H1 (cell line): ENCODE results near the gene A2ML1. TPM values are rescaled to one million over a fixed set of nuclear protein-coding genes. Genes with fewer than 3 reads are reported as not detected.

Source experiments
- CTCF ChIA-PET: fragments of 300-600 bp; sonication (Branson Sonifier 250); formaldehyde crosslinking; loops from one replicate; lab custom pipeline; 2021; ENCODE audit not compliant: partially characterized antibody; lab: Charles Lee
- POLR2A ChIA-PET: fragments of 300-600 bp; sonication (Branson Sonifier 250); formaldehyde crosslinking; loops from one replicate; lab custom pipeline; 2021; ENCODE audit warnings: inconsistent platforms; ENCODE audit not compliant: partially characterized antibody; lab: Charles Lee
- DNase-seq, 2 experiments: peaks; one replicate each; pipeline versions ENCODE4 v3.0.0 to v3.0.0-alpha.2; 2010 to 2022; ENCODE audit warnings: low spot score in 2 of 2, low read depth in 1 of 2, mixed read lengths in 1 of 2
- FAIRE-seq: peaks from 2 replicates; lab custom pipeline; 2011; peaks lifted over from hg19 to GRCh38; lab: Jason Lieb, UNC
- H2AFZ ChIP-seq: 2 replicates; pipeline ENCODE4 v1.8.1; 2012; ENCODE audit warnings: low read length, inconsistent platforms
- H2AK5ac ChIP-seq: 2 replicates; pipeline ENCODE4 v1.6.1; 2013; ENCODE audit warnings: low read depth, low read length
- H2BK120ac ChIP-seq: replicated peaks from 2 replicates; pipeline ENCODE3; 2013; ENCODE audit warnings: low read depth, low read length, inconsistent platforms
- H2BK12ac ChIP-seq: 2 replicates; pipeline ENCODE4 v1.6.1; 2013; ENCODE audit warnings: low read depth, low read length
- H2BK15ac ChIP-seq: 2 replicates; pipeline ENCODE4 v1.6.1; 2013; ENCODE audit warnings: low read length
- H2BK20ac ChIP-seq: 2 replicates; pipeline ENCODE4 v1.6.1; 2013; ENCODE audit warnings: low read length
- H2BK5ac ChIP-seq: 2 replicates; pipeline ENCODE4 v1.6.1; 2013; ENCODE audit warnings: low read depth, low read length
- H3K14ac ChIP-seq: 2 replicates; pipeline ENCODE4 v1.6.1; 2013; ENCODE audit warnings: inconsistent platforms; ENCODE audit not compliant: insufficient read length
- H3K18ac ChIP-seq: 2 replicates; pipeline ENCODE4 v1.6.1; 2013; ENCODE audit warnings: low read length; ENCODE audit errors: extremely low read depth
- H3K23ac ChIP-seq: 2 replicates; pipeline ENCODE4 v1.6.1; 2013; ENCODE audit warnings: inconsistent platforms; ENCODE audit not compliant: insufficient read length
- H3K23me2 ChIP-seq: 2 replicates; pipeline ENCODE4 v1.6.1; 2013; ENCODE audit warnings: low read depth, low read length
- H3K27ac ChIP-seq: 2 replicates; pipeline ENCODE4 v1.6.1; 2011; ENCODE audit warnings: low read depth, low read length, inconsistent platforms
- H3K27me3 ChIP-seq, 4 experiments: replicated peaks in 1 of 4; 1 replicate in 1 of 4; 2 replicates in 3 of 4; pipeline versions ENCODE4 v1.6.1 to v1.8.1; 2011 to 2013; ENCODE audit warnings: low read length in 3 of 4, mild to moderate bottlenecking in 3 of 4, inconsistent platforms in 2 of 4, mixed read lengths in 2 of 4, moderate library complexity in 1 of 4; ENCODE audit not compliant: control insufficient read depth in 3 of 4, insufficient read depth in 3 of 4; ENCODE audit errors: extremely low read depth in 1 of 4
- H3K36me3 ChIP-seq, 4 experiments: 2 replicates each; pipeline versions ENCODE4 v1.6.1 to v1.8.1; 2011 to 2013; ENCODE audit warnings: mild to moderate bottlenecking in 4 of 4, low read length in 3 of 4, moderate library complexity in 2 of 4, control low read depth in 1 of 4, inconsistent platforms in 1 of 4; ENCODE audit not compliant: insufficient read depth in 4 of 4, control insufficient read depth in 2 of 4
- H3K4ac ChIP-seq: replicated peaks from 2 replicates; pipeline ENCODE3; 2013; ENCODE audit warnings: low read length, low read depth, mixed read lengths, inconsistent platforms; ENCODE audit not compliant: insufficient read length
- H3K4me1 ChIP-seq, 4 experiments: replicated peaks in 1 of 4; 1 replicate in 1 of 4; 2 replicates in 3 of 4; pipeline versions ENCODE4 v1.6.1 to v1.8.1; 2011 to 2013; ENCODE audit warnings: low read length in 3 of 4, inconsistent platforms in 2 of 4, mixed read lengths in 1 of 4; ENCODE audit not compliant: insufficient read depth in 4 of 4, control insufficient read depth in 3 of 4
- H3K4me2 ChIP-seq, 2 experiments: 2 replicates each; pipeline versions ENCODE4 v1.6.1 to v1.8.1; 2011 to 2013; ENCODE audit warnings: low read depth in 2 of 2, low read length in 2 of 2, control low read depth in 1 of 2, inconsistent platforms in 1 of 2, mild to moderate bottlenecking in 1 of 2; ENCODE audit not compliant: insufficient read depth in 1 of 2
- H3K4me3 ChIP-seq, 4 experiments: fragments of 200-600, 300-600 bp in 1 of 4; sonication (generic), shearing (Covaris generic), sonication (Bioruptor Twin) in 1 of 4; 2 replicates each; pipeline versions ENCODE4 v1.5.1 to v1.8.1; 2011 to 2016; ENCODE audit warnings: low read length in 4 of 4, low read depth in 3 of 4, control low read depth in 2 of 4, inconsistent platforms in 2 of 4, mild to moderate bottlenecking in 2 of 4, mixed read lengths in 1 of 4, moderate library complexity in 1 of 4; ENCODE audit not compliant: insufficient read depth in 2 of 4; ENCODE audit errors: extremely low read depth in 1 of 4
- H3K56ac ChIP-seq: replicated peaks from 2 replicates; pipeline ENCODE3; 2013; ENCODE audit warnings: low read depth, mild to moderate bottlenecking, mixed read lengths, low read length, inconsistent platforms; ENCODE audit not compliant: insufficient read length
- H3K79me1 ChIP-seq: 2 replicates; pipeline ENCODE4 v1.6.1; 2013; ENCODE audit warnings: low read depth, low read length, control low read depth
- H3K79me2 ChIP-seq, 2 experiments: 2 replicates each; pipeline versions ENCODE4 v1.6.1 to v1.8.1; 2012 to 2013; ENCODE audit warnings: low read length in 2 of 2, mild to moderate bottlenecking in 2 of 2, inconsistent platforms in 1 of 2; ENCODE audit not compliant: insufficient read depth in 2 of 2, control insufficient read depth in 1 of 2
- H3K9ac ChIP-seq, 4 experiments: replicated peaks in 1 of 4; 1 replicate in 1 of 4; 2 replicates in 3 of 4; pipeline versions ENCODE4 v1.6.1 to v1.8.1; 2011 to 2013; ENCODE audit warnings: low read depth in 3 of 4, low read length in 3 of 4, control low read depth in 2 of 4, mild to moderate bottlenecking in 2 of 4, moderate library complexity in 2 of 4, inconsistent platforms in 1 of 4; ENCODE audit errors: extremely low read depth in 1 of 4
- H3K9me3 ChIP-seq, 2 experiments: 2 replicates each; pipeline versions ENCODE4 v1.6.1 to v1.8.1; 2012 to 2013; ENCODE audit warnings: mild to moderate bottlenecking in 2 of 2, moderate library complexity in 2 of 2, control low read depth in 1 of 2, inconsistent platforms in 1 of 2, low read depth in 1 of 2, low read length in 1 of 2, mixed read lengths in 1 of 2; ENCODE audit not compliant: insufficient read depth in 2 of 2
- H4K20me1 ChIP-seq, 2 experiments: replicated peaks in 1 of 2; 2 replicates each; pipeline versions ENCODE3 to v1.8.1; 2011 to 2013; ENCODE audit warnings: inconsistent platforms in 2 of 2, low read length in 2 of 2, mild to moderate bottlenecking in 1 of 2; ENCODE audit not compliant: insufficient read depth in 2 of 2, control insufficient read depth in 1 of 2
- H4K5ac ChIP-seq: 2 replicates; pipeline ENCODE4 v1.6.1; 2013; ENCODE audit warnings: low read length, low read depth, mixed read lengths, inconsistent platforms; ENCODE audit not compliant: insufficient read length
- H4K8ac ChIP-seq: 2 replicates; pipeline ENCODE4 v1.8.0; 2013; ENCODE audit warnings: mild to moderate bottlenecking, moderate library complexity, low read length, inconsistent platforms; ENCODE audit not compliant: insufficient read depth; ENCODE audit errors: extremely low read depth
- H4K91ac ChIP-seq: replicated peaks from 2 replicates; pipeline ENCODE3; 2013; ENCODE audit warnings: low read length, mixed read lengths, inconsistent platforms; ENCODE audit not compliant: insufficient read length
- BCL11A ChIP-seq, 2 experiments: IDR thresholded peaks; one replicate each; pipeline ENCODE4 v1.6.1; 2011; ENCODE audit warnings: low read depth in 2 of 2, low read length in 2 of 2, mild to moderate bottlenecking in 2 of 2
- BRCA1 ChIP-seq: IDR thresholded peaks from 2 replicates; pipeline ENCODE4 v1.6.1; 2012; ENCODE audit warnings: low read depth, low read length, improper control_type of control experiment
- CREB1 ChIP-seq: IDR thresholded peaks from 2 replicates; pipeline ENCODE4 v1.6.1; 2012; ENCODE audit warnings: inconsistent platforms
- CTBP2 ChIP-seq: IDR thresholded peaks from 2 replicates; pipeline ENCODE4 v1.7.0; 2011; ENCODE audit warnings: borderline replicate concordance, mild to moderate bottlenecking, moderate library complexity, mixed read lengths, low read length; ENCODE audit not compliant: insufficient read depth, insufficient read length
- JUN ChIP-seq: IDR thresholded peaks from 2 replicates; pipeline ENCODE4 v1.6.1; 2011; ENCODE audit warnings: low read depth, mild to moderate bottlenecking, improper control_type of control experiment, low read length
- JUND ChIP-seq: IDR thresholded peaks from 2 replicates; pipeline ENCODE4 v1.6.1; 2011; ENCODE audit warnings: mild to moderate bottlenecking, improper control_type of control experiment, low read length
- KDM1A ChIP-seq: fragments of 200-600, 300-600 bp; sonication (generic); IDR thresholded peaks from 2 replicates; pipeline ENCODE4 v1.7.1; 2016; ENCODE audit warnings: mild to moderate bottlenecking, low read length, borderline replicate concordance
- MAFK ChIP-seq: IDR thresholded peaks from 2 replicates; pipeline ENCODE4 v1.6.1; 2012; ENCODE audit warnings: low read depth, mild to moderate bottlenecking, improper control_type of control experiment, low read length
- PHF8 ChIP-seq: fragments of 200-600 bp; sonication (generic); conservative IDR thresholded peaks from 2 replicates; pipeline ENCODE4 v1.7.1; 2012; ENCODE audit warnings: low read depth, mild to moderate bottlenecking, inconsistent platforms, low read length, moderate library complexity
- SIRT6 ChIP-seq: IDR thresholded peaks from one replicate; pipeline ENCODE4 v1.7.1; 2012; ENCODE audit warnings: low read length, inconsistent platforms
- SP1 ChIP-seq: IDR thresholded peaks from 2 replicates; pipeline ENCODE4 v1.6.1; 2011; ENCODE audit warnings: low read depth, low read length
- TBP ChIP-seq: IDR thresholded peaks from 2 replicates; pipeline ENCODE4 v1.6.1; 2011; ENCODE audit warnings: low read depth, low read length, improper control_type of control experiment
- WGBS, 2 experiments: shearing (Covaris generic) in 1 of 2; methylation state at CpG; one replicate each; pipeline versions ENCODE4 v1.1.6 to v1.1.7; 2013 to 2015; ENCODE audit warnings: low lambda C conversion rate in 2 of 2, mixed read lengths in 2 of 2, inconsistent platforms in 1 of 2, low coverage in 1 of 2, missing lambda C conversion rate in 1 of 2; ENCODE audit not compliant: insufficient replicate concordance in 2 of 2, insufficient coverage in 1 of 2, insufficient read length in 1 of 2; ENCODE audit errors: extremely low coverage in 1 of 2, missing lambda C conversion rate in 1 of 2; 5-methylcytosine and 5-hydroxymethylcytosine counted together
- long read RNA-seq, 2 experiments: library from RNA in 1 of 2; library from capped mRNA in 1 of 2; stranded (forward); transcript quantifications; one replicate each; pipeline ENCODE4 v2.0.0, GENCODE V29; 2021; ENCODE audit warnings: inconsistent platforms in 1 of 2
- polyA minus RNA-seq, 3 experiments: library from RNA; depleted of rRNA, polyadenylated mRNA; stranded (reverse); fragments of >200 nt; gene quantifications; 1 replicate in 2 of 3; 2 replicates in 1 of 3; pipeline ENCODE4 v1.2.3, GENCODE V29; 2011
- polyA plus RNA-seq, 7 experiments: library from polyadenylated mRNA; depleted of rRNA in 3 of 7; stranded (reverse) in 5 of 7; unstranded in 2 of 7; fragments of >200 nt in 5 of 7; fragments of 200-250 nt in 2 of 7; gene quantifications; 1 replicate in 5 of 7; 2 replicates in 1 of 7; 4 replicates in 1 of 7; pipeline versions ENCODE4 v1.2.1 to v1.2.3, GENCODE V29; 2011 to 2013; ENCODE audit warnings: missing spikeins in 2 of 7, mixed read lengths in 2 of 7
- total RNA-seq: library from RNA; stranded (reverse); fragmentation: NEBNext Ultra II Directional; extraction: Animal tissue kit (Norgen Biotek cat#: 25700); gene quantifications from 2 replicates; pipeline ENCODE4 v1.2.1, GENCODE V29; 2021

A2ML1 gene
- 9.0 and 10.3 TPM in 2 replicates for total RNA-seq
- polyA plus RNA-seq (2011; rRNA removed): 8.3 and 10.2 TPM in 2 replicates
- polyA plus RNA-seq (2011; cell fraction: cytosol; rRNA removed): 9.3 TPM
- 23.3 TPM for polyA plus RNA-seq (2011; cell fraction: nucleus; rRNA removed)
- 6.0 to 8.7 TPM (median 7.8 TPM) in 4 replicates for polyA plus RNA-seq (2012, experiment 1 of 2)
- 0.98 TPM for polyA plus RNA-seq (2012, experiment 2 of 2)
- polyA plus RNA-seq (2013, experiment 1 of 2): 6.7 TPM
- polyA plus RNA-seq (2013, experiment 2 of 2): 6.1 TPM
- polyA minus RNA-seq (2011; rRNA and poly(A)+ RNA removed): 15.2 and 23.2 TPM in 2 replicates
- 7.2 TPM for polyA minus RNA-seq (2011; cell fraction: cytosol; rRNA and poly(A)+ RNA removed)
- 21.4 TPM for polyA minus RNA-seq (2011; cell fraction: nucleus; rRNA and poly(A)+ RNA removed)
- long read RNA-seq, experiment 1, partial matches to known transcripts: 8 of 11 reads
- long read RNA-seq, experiment 1, other reads (novel, unspliced or antisense): 3 of 11 reads
- long read RNA-seq, experiment 2: 0 reads

DNA sequence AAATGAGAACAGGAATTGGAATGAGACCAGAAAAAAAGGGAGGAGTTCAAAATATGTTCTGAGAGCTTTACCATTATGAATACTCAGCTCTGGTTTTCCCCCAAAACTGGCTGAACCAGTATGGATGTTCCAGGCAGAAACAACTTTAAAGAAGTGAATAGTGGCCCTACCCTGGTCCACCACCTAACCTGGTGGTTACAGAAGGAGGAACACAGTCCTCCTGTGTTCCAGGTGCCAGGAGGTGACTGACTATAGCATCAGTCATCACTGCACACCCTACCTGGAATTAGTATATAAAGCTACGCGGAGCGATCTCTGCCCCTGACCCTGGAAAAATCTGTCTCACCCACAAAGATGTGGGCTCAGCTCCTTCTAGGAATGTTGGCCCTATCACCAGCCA, at the start of gene A2ML1:
Gene A2ML1, plus strand, starts transcription at position 324 of the 400 bp plus-strand sequence. Its CDS starts 31 bp downstream, at position 355.
- H3K79me1 ChIP-seq: no peaks in the 10 kb centered on the region
- no peaks in the 10 kb centered on the region for H3K36me3 ChIP-seq
- H4K20me1 ChIP-seq: no peaks in the 10 kb centered on the region
- 92% methylated on average over 3 of the region's 3 CpGs; no CpG with 5 or more reads in 1 of the 2 experiments for WGBS, 2 experiments
- peak within 1 kb of the TSS; percentile 92; the same call in 1 of the 2 replicates for H2BK5ac ChIP-seq
- peak within 1 kb of the TSS; percentile 89 for H2BK120ac ChIP-seq
- peak within 1 kb of the TSS; percentile 28 for H3K4ac ChIP-seq
- H3K9me3 ChIP-seq: 0 out of 4 replicates have a peak, but pooled peaks cover 0 to 5% of the 10 kb centered on the region in 2 experiments
- FAIRE-seq (no peak), DNase-seq (no peak)
- H3K79me2 ChIP-seq: no peaks in the 10 kb centered on the region
- H3K27me3 ChIP-seq: no peaks in the 10 kb centered on the region
- H4K5ac ChIP-seq: peak within 1 kb of the TSS; percentile 55
- H3K14ac ChIP-seq: no peak within 1 kb of the TSS
- CTCF ChIA-PET: interaction anchor here (0.6 to 7.3 kb wide), 17 partner anchors 12 to 213 kb away, joined by 3 to 65 read pairs (median 4); partner anchors contain the start of gene MFAP5
- H2AFZ ChIP-seq: no peak within 1 kb of the TSS
- peak within 1 kb of the TSS in 1 of 4 experiments; percentile 8; a peak in 2 of 7 replicates for H3K9ac ChIP-seq
- H2AK5ac ChIP-seq: peak within 1 kb of the TSS; percentile 98
- H3K56ac ChIP-seq: no peak within 1 kb of the TSS
- no peak within 1 kb of the TSS for H2BK15ac ChIP-seq
- POLR2A ChIA-PET: interaction anchor here (0.8 to 10.4 kb wide), 10 partner anchors 8 to 141 kb away, joined by 3 to 211 read pairs (median 4); no protein-coding TSS in a partner anchor
- no peak within 1 kb of the TSS for H4K8ac ChIP-seq
- H3K4me1 ChIP-seq: peaks cover 4 to 19% (median 17%) of the 10 kb centered on the region in 4 experiments
- no peak within 1 kb of the TSS; a peak in 1 of 8 replicates for H3K4me3 ChIP-seq
- H2BK20ac ChIP-seq: peak within 1 kb of the TSS; percentile 96
- H4K91ac ChIP-seq: peak within 1 kb of the TSS; percentile 71
- peak within 1 kb of the TSS; percentile 18 to 41; a peak in 2 of 4 replicates for H3K4me2 ChIP-seq
- H3K23me2 ChIP-seq: peaks cover 2% of the 10 kb centered on the region
- TF ChIP-seq TBP (no peak), JUN (no peak), CTBP2 (no peak), PHF8 (no peak), SP1 (no peak), BCL11A (IDR thresholded peaks at IDR 0.05; ENCODE audit: low read depth in 2 of 2, low read length in 2 of 2) (no peak), MAFK (no peak), BRCA1 (no peak), KDM1A (no peak), SIRT6 (no peak), JUND (no peak), CREB1 (no peak)
- H3K23ac ChIP-seq: no peak within 1 kb of the TSS
- no peak within 1 kb of the TSS for H3K27ac ChIP-seq
- H2BK12ac ChIP-seq: peak within 1 kb of the TSS; percentile 65
- peak within 1 kb of the TSS; percentile 98 for H3K18ac ChIP-seq
